HG02840 (cell line): Measurements from ENCODE around the gene EWSR1.

ENCODE experiments used
- ATAC-seq: cut with Tn5 transposase; IDR thresholded peaks from one replicate; pipeline ENCODE4 v1.9.1; 2021; ENCODE audit warnings: mild to moderate bottlenecking, moderate library complexity, moderate number of reproducible peaks; ENCODE audit not compliant: unreplicated experiment, low FRiP score

The EWSR1 gene

DNA sequence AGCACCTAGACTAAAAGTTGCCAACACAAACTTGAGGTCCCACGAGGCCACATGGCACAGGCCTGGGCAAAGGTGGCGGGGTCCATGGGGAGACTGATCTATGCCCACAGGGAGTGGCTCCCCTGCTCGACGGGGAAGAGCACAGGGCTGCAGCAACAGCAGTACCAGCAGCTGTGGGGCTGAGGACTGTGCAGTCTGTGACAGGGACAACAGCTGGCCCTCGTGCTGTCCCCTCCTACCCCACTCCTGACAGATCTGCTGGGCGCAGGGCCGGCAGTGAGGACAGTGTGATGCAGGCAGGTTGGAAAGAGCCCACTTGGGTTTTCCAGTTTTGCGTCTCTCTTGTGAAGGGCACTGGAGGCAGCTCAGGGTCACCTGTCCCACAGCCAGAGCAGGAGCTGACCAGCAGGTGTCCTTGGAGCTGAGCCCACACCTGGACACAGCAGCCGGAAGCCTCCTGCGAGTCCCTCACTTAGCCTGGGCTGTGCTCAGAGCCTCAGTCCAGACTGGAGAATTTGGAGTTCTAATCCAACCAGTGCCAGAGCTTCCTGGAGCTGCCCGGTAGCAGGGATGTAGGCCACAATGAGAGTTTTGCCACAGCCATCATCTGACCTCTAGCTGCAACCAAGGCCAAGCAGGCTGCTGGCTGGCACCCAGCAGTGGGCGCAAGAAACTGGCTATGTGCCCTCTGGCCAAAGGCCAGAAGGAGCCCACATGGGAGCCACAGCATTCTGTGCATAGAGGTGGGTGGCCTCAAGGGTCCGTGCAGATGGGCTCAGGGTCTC, 34.8 kb downstream of the EWSR1 start:
- ATAC-seq: no peak

GRCh38 chr22:29305836-29306174, 37.7 kb downstream of the EWSR1 start:
- no peak for ATAC-seq

DNA sequence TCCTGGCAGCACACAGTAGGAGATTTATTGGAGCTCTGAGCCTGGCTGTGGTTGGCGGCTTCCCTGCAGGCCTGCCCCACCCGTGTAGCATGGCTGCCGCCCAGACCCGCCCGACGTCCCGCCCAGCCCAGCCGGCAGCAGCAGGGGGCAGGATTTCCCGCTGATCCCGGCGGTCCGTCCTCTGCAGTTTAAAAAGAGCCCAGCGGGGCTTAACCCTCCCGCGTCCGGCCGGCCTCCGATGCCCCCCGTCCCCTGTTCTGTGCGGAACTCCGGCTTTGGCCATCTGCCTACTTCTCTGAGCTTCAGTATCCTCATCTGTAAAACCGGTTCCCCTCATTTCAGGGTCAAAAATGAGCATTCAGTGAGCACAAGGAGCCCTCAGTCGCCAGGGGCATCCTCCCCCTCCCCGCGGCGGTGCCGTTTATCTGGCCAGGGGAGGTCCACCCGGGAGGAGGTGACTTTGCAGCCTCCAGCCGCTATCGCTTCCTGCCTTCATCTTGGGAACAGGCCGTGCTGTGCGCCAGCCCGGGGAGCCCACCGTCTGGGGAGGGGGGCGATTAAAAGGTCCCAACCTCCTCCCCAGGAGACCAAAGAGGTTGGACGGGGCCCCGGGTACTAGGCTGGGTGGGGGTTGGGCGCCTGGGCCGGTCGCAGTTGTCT, 38.2 kb downstream of the EWSR1 start, which contains the start of gene GAS2L1:
TSS of gene GAS2L1 (plus strand) at position 476 of the 660 bp plus-strand sequence. CDS start 1,456 bp downstream, outside the sequence.
- ATAC-seq: no peak

DNA sequence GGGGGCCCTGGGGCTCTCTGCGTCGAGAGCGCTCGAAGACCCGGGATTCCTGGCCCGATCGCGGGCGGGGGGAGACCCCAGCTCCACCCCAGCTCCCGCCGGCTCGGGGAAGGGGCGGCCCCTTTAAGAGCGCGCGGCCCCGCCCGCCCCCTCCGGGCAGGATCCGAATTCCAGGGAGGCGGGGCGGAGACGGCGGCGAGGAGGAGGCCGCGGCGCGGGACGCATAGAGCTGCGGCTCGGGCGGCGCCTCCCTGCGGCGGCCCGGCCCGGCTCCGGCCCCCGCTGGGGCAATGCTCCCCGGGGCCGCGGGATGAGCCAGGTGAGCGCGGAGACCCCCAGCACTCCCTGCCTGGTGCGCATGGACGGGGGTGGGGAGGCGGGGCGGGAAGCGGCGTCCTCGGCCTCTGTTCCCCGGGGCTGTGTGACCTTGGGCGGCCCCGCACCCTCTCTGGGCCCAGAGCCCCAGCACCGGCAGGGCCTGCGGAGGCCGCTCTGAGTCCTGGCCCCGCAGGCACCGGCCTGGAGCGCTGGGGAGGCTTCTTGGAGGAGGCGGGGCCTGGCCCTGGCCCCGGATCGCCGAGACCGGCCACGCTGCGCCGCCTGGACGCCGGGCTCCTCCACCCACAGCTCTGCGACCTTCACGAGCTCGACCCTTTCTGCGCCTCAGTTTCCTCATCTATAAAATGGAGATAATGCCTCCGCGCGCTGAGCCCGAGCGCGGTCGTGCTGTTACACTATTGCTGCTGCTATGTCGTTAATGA, 38.9 kb downstream of the EWSR1 start:
- no peak for ATAC-seq

DNA sequence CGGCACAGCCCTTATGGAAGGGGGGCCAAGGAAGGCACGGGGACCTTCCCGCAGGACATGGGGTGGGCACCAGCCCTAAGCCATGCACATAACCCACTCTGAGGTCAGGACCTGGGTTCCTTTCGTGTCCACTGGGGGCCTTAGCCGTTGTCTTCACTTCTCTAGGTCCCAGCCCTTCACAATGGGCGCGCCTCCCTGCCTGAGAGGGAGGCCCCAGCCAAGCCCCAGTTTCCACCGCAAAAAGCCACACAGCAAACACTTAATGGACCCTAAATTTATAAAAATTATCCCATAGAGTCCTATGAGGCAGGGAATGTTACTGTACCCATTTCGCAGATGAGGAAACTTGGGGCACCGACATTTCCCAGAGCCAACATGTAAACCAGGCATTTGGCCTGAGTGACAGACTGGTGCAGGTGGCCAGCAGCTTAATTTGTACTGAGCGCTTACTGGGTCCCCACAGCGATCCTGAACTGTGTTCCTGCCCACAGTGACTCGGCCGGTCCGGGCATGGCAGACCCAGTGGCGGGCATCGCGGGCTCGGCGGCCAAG, 39.6 kb downstream of the EWSR1 start:
- ATAC-seq: no peak

DNA sequence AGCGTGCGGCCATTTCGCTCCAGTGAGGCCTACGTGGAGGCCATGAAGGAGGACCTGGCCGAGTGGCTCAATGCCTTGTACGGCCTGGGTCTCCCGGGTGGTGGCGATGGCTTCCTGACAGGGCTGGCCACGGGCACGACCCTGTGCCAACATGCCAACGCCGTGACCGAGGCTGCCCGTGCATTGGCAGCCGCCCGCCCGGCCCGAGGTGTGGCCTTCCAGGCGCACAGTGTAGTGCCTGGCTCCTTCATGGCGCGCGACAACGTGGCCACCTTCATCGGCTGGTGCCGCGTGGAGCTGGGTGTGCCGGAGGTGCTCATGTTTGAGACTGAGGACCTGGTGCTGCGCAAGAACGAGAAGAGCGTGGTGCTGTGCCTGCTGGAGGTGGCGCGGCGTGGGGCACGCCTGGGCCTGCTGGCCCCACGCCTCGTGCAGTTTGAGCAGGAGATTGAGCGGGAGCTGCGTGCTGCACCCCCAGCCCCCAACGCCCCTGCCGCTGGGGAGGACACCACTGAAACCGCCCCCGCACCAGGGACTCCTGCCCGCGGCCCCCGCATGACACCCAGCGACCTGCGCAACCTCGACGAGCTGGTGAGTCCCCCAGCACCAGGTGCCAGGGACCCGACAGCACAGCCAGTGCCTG, 40.2 kb downstream of the EWSR1 start:
- ATAC-seq: no peak

DNA sequence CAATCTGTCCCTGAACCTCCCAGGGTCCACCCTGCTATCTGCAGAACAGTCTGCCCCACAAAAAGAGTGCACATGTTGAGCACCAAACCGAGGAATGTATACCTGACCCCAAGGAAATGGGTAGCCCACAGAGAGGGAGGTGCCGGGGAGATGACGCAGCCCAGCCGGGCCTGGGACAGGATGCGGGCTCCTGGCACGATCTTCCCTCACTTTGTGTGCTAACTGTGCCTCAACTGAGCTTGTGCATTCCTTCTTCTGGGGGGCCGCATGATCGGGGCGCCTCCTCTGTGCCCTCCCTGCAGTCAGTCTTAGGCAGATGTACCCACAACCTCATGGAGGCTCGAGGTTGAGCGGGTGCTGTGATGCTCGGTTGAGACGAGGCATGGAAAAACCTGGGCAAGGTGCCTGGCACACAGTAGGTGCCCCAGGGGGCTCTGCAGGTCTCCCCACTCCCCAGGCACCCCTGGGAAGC, 40.8 kb downstream of the EWSR1 start:
- ATAC-seq: no peak

DNA sequence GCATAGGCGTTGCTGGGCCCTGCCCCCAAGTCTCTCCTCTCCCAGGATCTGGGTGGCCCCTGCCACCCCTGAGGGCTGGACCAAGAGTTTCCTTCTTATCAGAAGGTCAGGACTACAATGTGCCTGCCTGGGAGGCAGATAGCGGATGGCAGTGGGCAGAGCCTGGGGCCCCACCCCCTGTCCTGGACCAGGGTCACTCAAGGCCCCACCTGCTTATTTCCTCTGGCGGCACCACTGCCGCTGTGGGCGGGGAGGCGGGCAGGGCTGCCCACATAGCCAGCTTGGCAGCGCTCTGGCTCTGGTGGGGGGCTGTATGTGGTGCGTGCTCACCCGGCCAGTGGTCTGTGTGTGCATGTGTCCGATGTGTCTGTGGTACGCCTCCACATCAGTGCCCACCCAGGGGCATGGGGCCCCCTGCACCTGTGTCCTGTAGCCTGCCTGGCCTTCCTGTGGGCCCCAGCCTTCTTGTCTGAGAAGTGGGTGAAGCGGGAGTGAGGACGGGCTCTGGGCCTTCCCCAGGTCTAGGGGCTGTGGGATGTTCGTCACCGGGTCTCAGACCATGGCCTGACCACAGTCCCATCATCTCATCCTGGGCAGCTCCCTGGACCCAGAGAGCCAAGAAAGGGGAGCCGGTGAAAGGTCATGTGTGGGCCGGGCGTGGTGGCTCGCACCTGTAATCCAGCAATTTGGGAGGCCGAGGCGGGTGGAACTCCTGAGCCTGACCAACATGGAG, 41.4 kb downstream of the EWSR1 start:
- no peak for ATAC-seq

GRCh38 chr22:29310065-29310862, 42.2 kb downstream of the EWSR1 start:
- ATAC-seq: no peak

DNA sequence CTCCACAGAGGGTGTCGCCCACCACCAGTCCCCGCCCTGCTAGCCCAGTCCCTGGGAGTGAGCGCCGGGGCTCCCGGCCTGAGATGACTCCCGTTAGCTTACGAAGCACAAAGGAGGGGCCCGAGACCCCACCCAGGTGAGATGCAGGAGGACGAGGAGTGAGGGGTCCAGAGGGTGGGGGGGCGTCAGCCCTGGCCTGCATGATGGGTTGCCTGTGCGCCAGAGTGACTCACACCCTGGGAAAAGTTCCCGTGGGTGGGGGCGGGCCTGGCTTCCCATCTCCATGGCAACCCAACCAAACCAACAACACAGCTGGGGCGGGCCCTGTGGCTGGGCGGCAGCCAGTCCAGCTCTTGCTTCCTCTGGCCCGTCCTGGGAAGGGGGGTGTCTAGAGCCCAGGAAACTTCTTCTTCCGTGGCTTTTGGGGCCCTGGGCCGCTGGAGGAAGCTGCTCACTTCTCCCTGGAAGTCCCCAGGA, 42.8 kb downstream of the EWSR1 start:
- no peak for ATAC-seq

DNA sequence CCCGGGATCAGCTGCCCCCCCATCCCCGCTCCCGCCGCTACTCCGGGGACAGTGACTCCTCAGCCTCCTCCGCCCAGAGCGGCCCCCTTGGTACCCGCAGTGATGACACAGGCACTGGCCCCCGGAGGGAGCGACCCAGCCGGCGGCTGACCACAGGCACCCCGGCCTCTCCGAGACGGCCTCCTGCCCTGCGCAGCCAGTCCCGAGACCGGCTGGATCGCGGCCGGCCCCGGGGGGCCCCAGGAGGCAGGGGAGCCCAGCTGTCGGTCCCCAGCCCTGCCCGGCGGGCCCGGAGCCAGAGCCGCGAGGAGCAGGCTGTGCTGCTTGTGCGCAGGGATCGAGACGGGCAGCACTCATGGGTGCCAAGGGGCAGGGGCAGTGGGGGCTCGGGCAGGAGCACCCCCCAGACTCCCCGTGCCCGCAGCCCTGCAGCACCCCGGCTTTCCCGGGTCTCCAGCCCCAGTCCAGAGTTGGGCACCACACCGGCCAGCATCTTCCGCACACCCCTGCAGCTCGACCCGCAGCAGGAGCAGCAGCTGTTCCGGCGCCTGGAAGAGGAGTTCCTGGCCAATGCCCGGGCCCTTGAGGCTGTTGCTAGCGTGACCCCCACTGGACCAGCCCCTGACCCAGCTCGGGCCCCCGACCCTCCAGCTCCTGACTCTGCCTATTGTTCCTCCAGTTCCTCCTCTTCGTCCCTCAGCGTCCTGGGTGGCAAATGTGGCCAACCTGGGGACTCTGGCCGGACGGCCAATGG, 43.6 kb downstream of the EWSR1 start:
- no peak for ATAC-seq

- no peak for ATAC-seq
Observed at GRCh38 chr22:29312218-29313125, 44.4 kb downstream of the EWSR1 start.

- no peak for ATAC-seq
Observed at GRCh38 chr22:29313126-29313575, 45.1 kb downstream of the EWSR1 start.

DNA sequence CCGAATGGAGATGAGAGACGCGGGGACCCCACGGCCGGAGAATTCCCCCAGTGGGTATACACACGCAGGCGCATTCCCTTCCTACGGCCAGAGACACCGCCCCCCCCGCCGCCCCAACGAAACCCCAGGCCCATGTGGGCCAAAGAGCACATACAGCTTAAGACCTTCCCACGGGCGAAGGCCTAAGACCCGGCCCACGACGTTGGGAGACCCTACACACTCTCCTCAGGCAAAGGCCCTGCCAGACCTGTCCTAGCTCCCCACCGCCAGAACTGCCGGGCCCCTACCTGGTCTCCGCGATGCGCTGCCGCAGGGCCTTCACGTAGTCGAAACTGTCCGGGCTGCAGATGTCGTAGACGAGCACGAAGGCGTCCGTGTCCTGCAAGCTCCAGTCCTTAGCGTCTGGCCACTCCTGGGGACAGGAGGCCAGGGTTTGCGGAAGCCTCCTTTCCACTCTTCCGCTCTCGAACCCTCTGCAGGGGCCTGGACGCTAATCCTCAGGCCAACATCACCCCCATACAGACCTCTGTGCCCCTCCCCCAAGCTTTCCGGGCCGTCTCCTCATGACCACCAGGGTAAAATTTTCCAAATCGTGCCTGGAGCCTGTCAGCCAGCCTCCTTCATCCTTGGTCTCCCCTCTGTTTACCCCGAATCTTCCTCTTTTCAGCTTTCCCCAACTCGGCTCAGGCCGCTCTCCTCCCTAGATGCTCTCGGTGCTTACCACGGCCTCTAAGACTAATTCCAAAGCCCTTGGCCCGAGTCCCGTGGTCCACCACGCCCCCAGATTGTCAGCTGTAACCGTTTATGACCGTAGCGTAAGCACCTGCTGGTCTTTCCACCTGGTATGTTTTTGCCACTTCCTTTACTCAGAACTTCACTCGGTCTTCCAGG, 45.8 kb downstream of the EWSR1 start:
- ATAC-seq: no peak

GRCh38 chr22:29314537-29315285, 46.6 kb downstream of the EWSR1 start:
- no peak for ATAC-seq
